ENCODE measurements around the gene EDIL3. TPM values are rescaled to one million over a fixed set of nuclear protein-coding genes. Genes with fewer than 3 reads are reported as not detected.

The EDIL3 gene
- total and polyA plus RNA-seq, 2 donors (not counting 1 experiment from before 2014, with no cell fraction given) = not detected

DNA sequence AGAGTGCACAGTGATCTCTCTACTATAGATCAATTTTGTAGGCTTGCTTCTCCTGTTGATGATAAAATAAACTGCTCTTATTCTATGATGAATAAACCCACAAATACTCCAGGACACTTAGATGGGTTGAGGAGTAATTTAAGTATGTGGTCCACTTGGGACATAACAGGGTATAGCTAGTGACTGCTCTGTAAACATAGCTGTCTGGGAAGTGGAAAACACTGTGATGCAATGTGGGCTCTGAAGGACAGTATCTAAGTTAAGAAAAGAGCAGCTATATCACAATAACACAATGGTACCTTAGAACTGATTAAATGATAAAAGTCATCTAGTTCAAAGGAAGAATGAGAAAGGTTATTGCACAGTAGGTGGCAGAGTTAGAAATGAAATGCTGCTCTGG, 369.7 kb downstream of the EDIL3 start:
- Mint-ChIP-seq H3K27ac (no peak overlapping the region), H3K4me1 (no peaks in the 10 kb centered on the region), H3K9me3 (ENCODE audit: insufficient read depth) (peaks cover 4% of the 10 kb centered on the region), H3K27me3 (no peaks in the 10 kb centered on the region), H3K4me3 (no peak overlapping the region)
- H3K79me2 ChIP-seq (ENCODE audit: control insufficient read depth, insufficient read depth, low read length) = no peaks in the 10 kb centered on the region
- H3K27me3 ChIP-seq (replicated peaks in 1 of 4; ENCODE audit: control extremely low read depth in 1 of 4, control insufficient read depth in 3 of 4, insufficient read depth in 4 of 4, low read length in 3 of 4) = no peaks in the 10 kb centered on the region
- ATAC-seq (ENCODE audit: low read depth) (no peak), DNase-seq (no peak)
- no peaks in the 10 kb centered on the region for H3K4me1 ChIP-seq (ENCODE audit: control insufficient read depth in 2 of 2, insufficient read depth in 2 of 2, low read length in 2 of 2)
- TF ChIP-seq, protein P1, sequence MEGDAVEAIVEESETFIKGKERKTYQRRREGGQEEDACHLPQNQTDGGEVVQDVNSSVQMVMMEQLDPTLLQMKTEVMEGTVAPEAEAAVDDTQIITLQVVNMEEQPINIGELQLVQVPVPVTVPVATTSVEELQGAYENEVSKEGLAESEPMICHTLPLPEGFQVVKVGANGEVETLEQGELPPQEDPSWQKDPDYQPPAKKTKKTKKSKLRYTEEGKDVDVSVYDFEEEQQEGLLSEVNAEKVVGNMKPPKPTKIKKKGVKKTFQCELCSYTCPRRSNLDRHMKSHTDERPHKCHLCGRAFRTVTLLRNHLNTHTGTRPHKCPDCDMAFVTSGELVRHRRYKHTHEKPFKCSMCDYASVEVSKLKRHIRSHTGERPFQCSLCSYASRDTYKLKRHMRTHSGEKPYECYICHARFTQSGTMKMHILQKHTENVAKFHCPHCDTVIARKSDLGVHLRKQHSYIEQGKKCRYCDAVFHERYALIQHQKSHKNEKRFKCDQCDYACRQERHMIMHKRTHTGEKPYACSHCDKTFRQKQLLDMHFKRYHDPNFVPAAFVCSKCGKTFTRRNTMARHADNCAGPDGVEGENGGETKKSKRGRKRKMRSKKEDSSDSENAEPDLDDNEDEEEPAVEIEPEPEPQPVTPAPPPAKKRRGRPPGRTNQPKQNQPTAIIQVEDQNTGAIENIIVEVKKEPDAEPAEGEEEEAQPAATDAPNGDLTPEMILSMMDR (IDR thresholded peaks at IDR 0.05) = no peak
- TF ChIP-seq EZH2 (IDR thresholded peaks at IDR 0.05; ENCODE audit: borderline replicate concordance, insufficient read depth, low read depth, low read length, poor library complexity, severe bottlenecking) = no peak
- H3K9me3 ChIP-seq (ENCODE audit: control extremely low read depth in 1 of 3, control insufficient read depth in 2 of 3, insufficient read depth in 1 of 3, low read length in 2 of 3) = no peaks in the 10 kb centered on the region
- H2AFZ ChIP-seq (ENCODE audit: insufficient read depth, low read depth, low read length, poor library complexity, severe bottlenecking) = no peak overlapping the region
- ChIA-PET CTCF (no interaction called here), POLR2A (no interaction called here)
- no peak overlapping the region for H3K9ac ChIP-seq (ENCODE audit: low read length)
- no peak overlapping the region for H3K27ac ChIP-seq (ENCODE audit: low read length in 2 of 2)
- H3K4me3 ChIP-seq (ENCODE audit: control extremely low read depth in 1 of 5, extremely low read depth in 1 of 5, insufficient read depth in 1 of 5, low read depth in 2 of 5, low read length in 4 of 5) = no peak overlapping the region
- intact Hi-C loops (cut with micrococcal nuclease) = no loop called here
- H3K4me2 ChIP-seq (replicated peaks; ENCODE audit: low read depth, low read length, poor library complexity, severe bottlenecking) = no peak overlapping the region
- no peaks in the 10 kb centered on the region for H4K20me1 ChIP-seq (ENCODE audit: control insufficient read depth, insufficient read depth, low read length, poor library complexity, severe bottlenecking)
- no peaks in the 10 kb centered on the region for H3K36me3 ChIP-seq (replicated peaks in 1 of 2; ENCODE audit: control extremely low read depth in 1 of 2, control insufficient read depth in 1 of 2, extremely low read depth in 1 of 2, insufficient read depth in 2 of 2, low read length in 1 of 2)

DNA sequence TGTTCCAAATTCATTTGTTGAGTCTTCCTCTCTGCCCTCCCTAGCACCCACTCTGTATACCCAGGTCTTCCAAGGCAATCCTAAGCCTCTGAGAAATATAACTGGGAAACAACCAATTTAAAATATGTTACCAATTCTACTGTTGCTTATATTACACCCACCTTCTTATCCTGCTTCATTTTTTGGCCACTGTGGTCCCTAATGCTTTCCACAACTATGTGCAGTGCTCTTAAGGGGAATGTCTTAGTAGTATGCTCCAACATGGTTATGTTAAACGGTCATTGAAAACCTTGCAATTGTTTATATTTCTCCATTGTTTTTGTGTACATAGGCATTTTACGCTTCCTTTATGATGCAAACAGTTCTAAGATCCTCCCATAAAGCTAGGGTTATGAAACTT, 390.9 kb downstream of the EDIL3 start:
- H3K9me3 Mint-ChIP-seq (ENCODE audit: insufficient read depth) = no peaks in the 10 kb centered on the region
- H3K9me3 ChIP-seq (ENCODE audit: control extremely low read depth in 1 of 3, control insufficient read depth in 2 of 3, insufficient read depth in 1 of 3, low read length in 2 of 3) = peaks cover 0 to 8% (median 0%) of the 10 kb centered on the region in 3 donors
- POLR2A ChIA-PET = no interaction called here

More for the DNA sequence above, 390.9 kb downstream of the EDIL3 start:
- DNase-seq (no peak), ATAC-seq (ENCODE audit: low read depth) (no peak)
- CTCF ChIA-PET = no interaction called here
- no peak overlapping the region for H3K4me2 ChIP-seq (replicated peaks; ENCODE audit: low read depth, low read length, poor library complexity, severe bottlenecking)
- H4K20me1 ChIP-seq (ENCODE audit: control insufficient read depth, insufficient read depth, low read length, poor library complexity, severe bottlenecking) = no peaks in the 10 kb centered on the region
- WGBS (ENCODE audit: insufficient coverage) = no CpG with 5 or more reads among the region's 2 CpGs
- no peaks in the 10 kb centered on the region for H3K27me3 ChIP-seq (replicated peaks in 1 of 4; ENCODE audit: control extremely low read depth in 1 of 4, control insufficient read depth in 3 of 4, insufficient read depth in 4 of 4, low read length in 3 of 4)
- intact Hi-C loops (cut with micrococcal nuclease) = no loop called here
- H3K4me1 ChIP-seq (ENCODE audit: control insufficient read depth in 2 of 2, insufficient read depth in 2 of 2, low read length in 2 of 2) = no peaks in the 10 kb centered on the region
- no peak overlapping the region for H3K27ac Mint-ChIP-seq
- no peak overlapping the region for H3K27ac ChIP-seq (ENCODE audit: low read length in 2 of 2)
- H3K4me3 Mint-ChIP-seq = no peak overlapping the region
- no peaks in the 10 kb centered on the region for H3K27me3 Mint-ChIP-seq
- no peak overlapping the region for H3K4me3 ChIP-seq (ENCODE audit: control extremely low read depth in 1 of 5, extremely low read depth in 1 of 5, insufficient read depth in 1 of 5, low read depth in 2 of 5, low read length in 4 of 5)
- no peaks in the 10 kb centered on the region for H3K36me3 ChIP-seq (replicated peaks in 1 of 2; ENCODE audit: control extremely low read depth in 1 of 2, control insufficient read depth in 1 of 2, extremely low read depth in 1 of 2, insufficient read depth in 2 of 2, low read length in 1 of 2)
- no peaks in the 10 kb centered on the region for H3K4me1 Mint-ChIP-seq
- no peak overlapping the region for H3K9ac ChIP-seq (ENCODE audit: low read length)
- no peak overlapping the region for H2AFZ ChIP-seq (ENCODE audit: insufficient read depth, low read depth, low read length, poor library complexity, severe bottlenecking)
- TF ChIP-seq, protein P1 (IDR thresholded peaks at IDR 0.05) = no peak
- TF ChIP-seq EZH2 (IDR thresholded peaks at IDR 0.05; ENCODE audit: borderline replicate concordance, insufficient read depth, low read depth, low read length, poor library complexity, severe bottlenecking) = no peak
- H3K79me2 ChIP-seq (ENCODE audit: control insufficient read depth, insufficient read depth, low read length) = no peaks in the 10 kb centered on the region

Data from B cell (primary cell).